Spleen (tissue), 7 donors: Measurements from ENCODE around the gene PLK4.

Source experiments
- POLR2A ChIP-seq, 3 donors: fragments of 450-650 bp; IDR thresholded peaks; one replicate each; pipeline ENCODE4 v1.5.1; 2017; ENCODE audit warnings: antibody characterized with exemption in 3 of 3, mild to moderate bottlenecking in 1 of 3
- POLR2AphosphoS5 ChIP-seq, 3 donors: sonication (generic); formaldehyde crosslinking; IDR thresholded peaks; one replicate each; pipeline ENCODE4 v1.5.1; 2017; ENCODE audit warnings: antibody characterized with exemption in 3 of 3
- TF ChIP-seq, protein P1 (sequence below), 11 experiments: fragments of 200-600 bp in 7 of 11; fragments of 450-650 bp in 4 of 11; sonication (generic) in 4 of 11; IDR thresholded peaks in 8 of 11; conservative IDR thresholded peaks in 3 of 11; 1 replicate in 7 of 11; 2 replicates in 4 of 11; pipeline versions ENCODE4 v1.4.0 to v1.8.0; 2016 to 2021; ENCODE audit warnings: antibody characterized with exemption in 11 of 11, inconsistent platforms in 4 of 11, mild to moderate bottlenecking in 1 of 11
- donor health status: DM: no; HTN: no; CAD: no; lungs with moderate emphysema.
- donor health status: DM: no; HTN: no; CAD: no.
- donor health status: DM: no; HTN: no; CAD: no.

DNA sequence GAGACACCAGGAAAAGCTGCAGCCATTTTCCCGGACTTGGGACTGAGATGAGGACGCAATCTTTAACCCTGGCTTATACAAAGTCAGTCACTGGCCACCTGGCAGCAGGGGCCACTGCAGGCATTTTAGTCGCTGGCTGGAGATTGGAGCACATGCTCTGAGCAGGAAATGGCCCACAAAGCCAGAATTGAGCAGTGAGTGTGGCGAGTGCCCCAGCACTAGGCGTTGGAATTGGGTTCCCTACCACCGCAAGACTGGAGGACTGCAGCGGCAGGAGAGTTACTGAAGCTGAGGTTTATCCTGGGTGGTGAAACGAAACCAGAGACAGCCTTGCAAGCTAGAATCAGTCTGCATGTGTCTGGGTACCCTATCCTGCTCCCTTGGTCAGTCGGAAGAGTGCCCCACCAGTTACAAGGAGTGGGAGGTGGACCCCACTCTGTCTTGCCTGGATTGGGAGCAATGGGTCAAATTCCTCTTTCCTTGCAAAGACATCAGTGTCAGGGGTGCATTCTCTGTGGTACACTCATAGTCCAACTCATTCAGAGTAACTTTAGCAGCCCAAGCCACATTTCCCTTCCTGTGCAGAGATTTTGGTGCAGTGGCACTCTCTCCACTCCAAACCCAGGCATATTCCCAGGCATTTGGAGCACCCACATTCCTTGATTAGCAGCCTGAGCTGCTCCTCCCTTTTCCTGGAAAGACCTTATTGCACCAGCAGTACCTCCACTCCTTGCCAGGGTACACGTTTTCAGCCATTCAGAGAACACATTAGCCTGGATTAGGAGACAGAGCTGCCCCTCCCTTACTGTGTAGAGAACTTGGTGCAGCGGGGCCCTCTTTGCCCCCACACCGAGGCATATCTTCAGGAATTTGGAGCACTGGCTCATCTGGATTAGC lies 36.7 kb upstream of the PLK4 start:
- TF ChIP-seq, protein P1, sequence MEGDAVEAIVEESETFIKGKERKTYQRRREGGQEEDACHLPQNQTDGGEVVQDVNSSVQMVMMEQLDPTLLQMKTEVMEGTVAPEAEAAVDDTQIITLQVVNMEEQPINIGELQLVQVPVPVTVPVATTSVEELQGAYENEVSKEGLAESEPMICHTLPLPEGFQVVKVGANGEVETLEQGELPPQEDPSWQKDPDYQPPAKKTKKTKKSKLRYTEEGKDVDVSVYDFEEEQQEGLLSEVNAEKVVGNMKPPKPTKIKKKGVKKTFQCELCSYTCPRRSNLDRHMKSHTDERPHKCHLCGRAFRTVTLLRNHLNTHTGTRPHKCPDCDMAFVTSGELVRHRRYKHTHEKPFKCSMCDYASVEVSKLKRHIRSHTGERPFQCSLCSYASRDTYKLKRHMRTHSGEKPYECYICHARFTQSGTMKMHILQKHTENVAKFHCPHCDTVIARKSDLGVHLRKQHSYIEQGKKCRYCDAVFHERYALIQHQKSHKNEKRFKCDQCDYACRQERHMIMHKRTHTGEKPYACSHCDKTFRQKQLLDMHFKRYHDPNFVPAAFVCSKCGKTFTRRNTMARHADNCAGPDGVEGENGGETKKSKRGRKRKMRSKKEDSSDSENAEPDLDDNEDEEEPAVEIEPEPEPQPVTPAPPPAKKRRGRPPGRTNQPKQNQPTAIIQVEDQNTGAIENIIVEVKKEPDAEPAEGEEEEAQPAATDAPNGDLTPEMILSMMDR (IDR thresholded peaks at IDR 0.05 in 8 of 11, conservative IDR thresholded peaks at IDR 0.05 in 3 of 11): no peak
- TF ChIP-seq POLR2AphosphoS5 (IDR thresholded peaks at IDR 0.05) (no peak), POLR2A (IDR thresholded peaks at IDR 0.05) (no peak)
